Mesendoderm (in vitro differentiated cells): ENCODE data around the gene PPP4R2.

Source experiments
- DNase-seq: peaks from one replicate; pipeline ENCODE4 v3.0.0; 2013
- H2AK5ac ChIP-seq: 2 replicates; pipeline ENCODE4 v1.6.1; 2013; ENCODE audit warnings: low read length, inconsistent platforms
- H2BK120ac ChIP-seq: 2 replicates; pipeline ENCODE4 v1.6.1; 2013; ENCODE audit warnings: low read depth, mild to moderate bottlenecking, low read length, moderate library complexity, mixed read lengths
- H2BK15ac ChIP-seq: replicated peaks from 2 replicates; pipeline ENCODE4 v1.6.1; 2013; ENCODE audit warnings: low read depth, mild to moderate bottlenecking, moderate library complexity
- H2BK5ac ChIP-seq: 2 replicates; pipeline ENCODE4 v1.6.1; 2013; ENCODE audit warnings: low read length, inconsistent platforms
- H3K18ac ChIP-seq: 2 replicates; pipeline ENCODE4 v1.6.1; 2013; ENCODE audit warnings: mild to moderate bottlenecking, low read length, mixed read lengths
- H3K23ac ChIP-seq: one replicate; pipeline ENCODE4 v1.6.1; 2013; ENCODE audit warnings: low read length
- H3K27ac ChIP-seq: 2 replicates; pipeline ENCODE4 v1.5.1; 2013; ENCODE audit warnings: low read depth, mild to moderate bottlenecking, inconsistent platforms, low read length, moderate library complexity
- H3K27me3 ChIP-seq: 2 replicates; pipeline ENCODE4 v1.6.1; 2013; ENCODE audit warnings: low read length, control low read depth, mild to moderate bottlenecking, inconsistent platforms; ENCODE audit not compliant: insufficient read depth, poor library complexity
- H3K36me3 ChIP-seq: 2 replicates; pipeline ENCODE4 v1.6.1; 2013; ENCODE audit warnings: low read length, inconsistent platforms; ENCODE audit not compliant: control insufficient read depth, insufficient read depth
- H3K4ac ChIP-seq: one replicate; pipeline ENCODE4 v1.6.1; 2013; ENCODE audit warnings: low read depth, mild to moderate bottlenecking, low read length, moderate library complexity
- H3K4me1 ChIP-seq: 2 replicates; pipeline ENCODE4 v1.6.1; 2013; ENCODE audit warnings: low read depth, low read length, inconsistent platforms; ENCODE audit not compliant: control insufficient read depth
- H3K4me2 ChIP-seq: 2 replicates; pipeline ENCODE4 v1.6.1; 2013; ENCODE audit warnings: low read length
- H3K4me3 ChIP-seq: 2 replicates; pipeline ENCODE4 v1.5.1; 2013; ENCODE audit warnings: mild to moderate bottlenecking, low read length
- H3K56ac ChIP-seq: one replicate; pipeline ENCODE4 v1.6.1; 2013; ENCODE audit warnings: low read length
- H3K79me1 ChIP-seq: 2 replicates; pipeline ENCODE4 v1.6.1; 2013; ENCODE audit warnings: low read length, inconsistent platforms
- H3K79me2 ChIP-seq: 2 replicates; pipeline ENCODE4 v1.6.1; 2013; ENCODE audit warnings: mild to moderate bottlenecking, low read length; ENCODE audit not compliant: control insufficient read depth, insufficient read depth
- H3K9ac ChIP-seq: 2 replicates; pipeline ENCODE4 v1.6.1; 2013; ENCODE audit warnings: low read length, inconsistent platforms
- H4K5ac ChIP-seq: one replicate; pipeline ENCODE4 v1.6.1; 2013; ENCODE audit warnings: low read length
- H4K8ac ChIP-seq: one replicate; pipeline ENCODE4 v1.6.1; 2013; ENCODE audit warnings: low read depth, mild to moderate bottlenecking, control low read depth, low read length, moderate library complexity
- WGBS: extraction: QIAGEN DNeasy Blood & Tissue Kit; methylation state at CpG from one replicate; pipeline ENCODE4 v1.1.7; 2013; ENCODE audit warnings: low lambda C conversion rate, missing lambda C conversion rate; ENCODE audit not compliant: insufficient coverage; ENCODE audit errors: extremely low coverage; 5-methylcytosine and 5-hydroxymethylcytosine counted together

Gene PPP4R2

GRCh38 chr3:73084170-73084569, 87.6 kb downstream of the PPP4R2 start:
- H3K18ac ChIP-seq, result no peak overlapping the region
- no peak overlapping the region for H3K4me3 ChIP-seq
- H2AK5ac ChIP-seq, result no peak overlapping the region
- no peak overlapping the region for H2BK15ac ChIP-seq
- no CpG with 5 or more reads among the region's 2 CpGs for WGBS
- H3K79me2 ChIP-seq, result no peaks in the 10 kb centered on the region
- no peak overlapping the region for H4K8ac ChIP-seq
- H3K36me3 ChIP-seq, result no peaks in the 10 kb centered on the region
- no peak overlapping the region for H3K23ac ChIP-seq
- H3K79me1 ChIP-seq, result no peaks in the 10 kb centered on the region
- no peak overlapping the region for H4K5ac ChIP-seq
- no peak overlapping the region for H3K4me2 ChIP-seq
- no peak overlapping the region for H3K56ac ChIP-seq
- H3K4me1 ChIP-seq, result no peaks in the 10 kb centered on the region
- no peak overlapping the region for H3K27ac ChIP-seq
- H3K4ac ChIP-seq, result no peak overlapping the region
- no peak for DNase-seq
- no peak overlapping the region for H2BK120ac ChIP-seq
- H3K9ac ChIP-seq, result no peak overlapping the region
- H3K27me3 ChIP-seq, result no peaks in the 10 kb centered on the region
- no peak overlapping the region for H2BK5ac ChIP-seq

GRCh38 chr3:73086071-73086494, 89.5 kb downstream of the PPP4R2 start:
- no peak overlapping the region for H4K5ac ChIP-seq
- H3K4me3 ChIP-seq, result no peak overlapping the region
- peak; percentile 38 for DNase-seq
- no peak overlapping the region for H3K23ac ChIP-seq
- H3K27ac ChIP-seq, result no peak overlapping the region
- no peaks in the 10 kb centered on the region for H3K79me1 ChIP-seq
- no peak overlapping the region for H2BK5ac ChIP-seq
- no peak overlapping the region for H3K18ac ChIP-seq
- no peaks in the 10 kb centered on the region for H3K36me3 ChIP-seq
- H3K4ac ChIP-seq, result no peak overlapping the region
- H3K9ac ChIP-seq, result no peak overlapping the region
- no peaks in the 10 kb centered on the region for H3K79me2 ChIP-seq
- H2BK15ac ChIP-seq, result no peak overlapping the region
- no peak overlapping the region for H4K8ac ChIP-seq
- no CpG with 5 or more reads among the region's 8 CpGs for WGBS
- no peaks in the 10 kb centered on the region for H3K4me1 ChIP-seq
- H2AK5ac ChIP-seq, result no peak overlapping the region
- H2BK120ac ChIP-seq, result no peak overlapping the region
- no peak overlapping the region for H3K4me2 ChIP-seq
- H3K27me3 ChIP-seq, result no peaks in the 10 kb centered on the region
- no peak overlapping the region for H3K56ac ChIP-seq

GRCh38 chr3:73094129-73094528, 97.5 kb downstream of the PPP4R2 start:
- peaks cover 3% of the 10 kb centered on the region for H3K4me1 ChIP-seq
- DNase-seq, result peak; percentile 53
- H4K5ac ChIP-seq, result no peak overlapping the region
- H3K18ac ChIP-seq, result no peak overlapping the region
- H2BK15ac ChIP-seq, result no peak overlapping the region
- no CpG with 5 or more reads among the region's 6 CpGs for WGBS
- H3K4me3 ChIP-seq, result no peak overlapping the region
- H4K8ac ChIP-seq, result no peak overlapping the region
- H3K36me3 ChIP-seq, result no peaks in the 10 kb centered on the region
- no peaks in the 10 kb centered on the region for H3K79me1 ChIP-seq
- H3K27me3 ChIP-seq, result no peaks in the 10 kb centered on the region
- H3K79me2 ChIP-seq, result no peaks in the 10 kb centered on the region
- H3K4ac ChIP-seq, result no peak overlapping the region
- no peak overlapping the region for H3K4me2 ChIP-seq
- no peak overlapping the region for H3K27ac ChIP-seq
- no peak overlapping the region for H2AK5ac ChIP-seq
- H3K9ac ChIP-seq, result no peak overlapping the region
- no peak overlapping the region for H2BK5ac ChIP-seq
- peak overlapping the region; percentile 31 for H3K56ac ChIP-seq
- no peak overlapping the region for H3K23ac ChIP-seq
- H2BK120ac ChIP-seq, result no peak overlapping the region

GRCh38 chr3:73094951-73095350, 98.3 kb downstream of the PPP4R2 start:
- DNase-seq, result peak; percentile 69

GRCh38 chr3:73096169-73096568, 99.6 kb downstream of the PPP4R2 start:
- Histone ChIP-seq H4K5ac (no peak overlapping the region), H3K4me3 (no peak overlapping the region), H3K4ac (no peak overlapping the region), H3K56ac (no peak overlapping the region), H3K27ac (no peak overlapping the region), H3K79me1 (no peaks in the 10 kb centered on the region), H3K18ac (no peak overlapping the region), H2BK5ac (no peak overlapping the region), H3K4me1 (peaks cover 3% of the 10 kb centered on the region), H3K36me3 (no peaks in the 10 kb centered on the region), H3K9ac (no peak overlapping the region), H2BK120ac (no peak overlapping the region), H3K23ac (no peak overlapping the region), H3K79me2 (no peaks in the 10 kb centered on the region), H3K27me3 (no peaks in the 10 kb centered on the region), H2BK15ac (no peak overlapping the region), H4K8ac (no peak overlapping the region), H2AK5ac (no peak overlapping the region), H3K4me2 (no peak overlapping the region)
- WGBS, result no CpG with 5 or more reads among the region's 2 CpGs
- no peak for DNase-seq

More at GRCh38 chr3:73094951-73095350, 98.3 kb downstream of the PPP4R2 start:
- Histone ChIP-seq H3K27me3 (no peaks in the 10 kb centered on the region), H3K4me3 (no peak overlapping the region), H3K9ac (peak overlapping the region; percentile 27), H2BK15ac (no peak overlapping the region), H2AK5ac (no peak overlapping the region), H3K56ac (peak overlapping the region; percentile 67), H3K4ac (peak overlapping the region; percentile 5), H3K79me2 (no peaks in the 10 kb centered on the region), H3K18ac (no peak overlapping the region), H3K36me3 (no peaks in the 10 kb centered on the region), H4K8ac (no peak overlapping the region), H3K23ac (peak overlapping the region; percentile 29), H4K5ac (peak overlapping the region; percentile 81), H2BK120ac (no peak overlapping the region), H3K4me1 (peaks cover 3% of the 10 kb centered on the region), H3K79me1 (no peaks in the 10 kb centered on the region), H3K27ac (no peak overlapping the region), H3K4me2 (no peak overlapping the region), H2BK5ac (peak overlapping the region; percentile 31)
- no CpG with 5 or more reads among the region's 12 CpGs for WGBS

GRCh38 chr3:73098026-73098425, 101.4 kb downstream of the PPP4R2 start:
- Histone ChIP-seq H3K27ac (no peak overlapping the region), H3K4me3 (no peak overlapping the region), H3K18ac (no peak overlapping the region), H4K8ac (no peak overlapping the region), H3K4me1 (peaks cover 3% of the 10 kb centered on the region), H3K79me2 (no peaks in the 10 kb centered on the region), H3K23ac (no peak overlapping the region), H2BK5ac (no peak overlapping the region), H3K36me3 (no peaks in the 10 kb centered on the region), H3K27me3 (no peaks in the 10 kb centered on the region), H2BK15ac (no peak overlapping the region), H3K79me1 (no peaks in the 10 kb centered on the region), H4K5ac (no peak overlapping the region), H3K4ac (no peak overlapping the region), H3K4me2 (no peak overlapping the region), H2AK5ac (no peak overlapping the region), H2BK120ac (no peak overlapping the region), H3K56ac (no peak overlapping the region), H3K9ac (no peak overlapping the region)
- no CpG with 5 or more reads among the region's 2 CpGs for WGBS
- DNase-seq, result no peak
